Measurements from ENCODE around the gene SLC2A13. TPM values are rescaled to one million over a fixed set of nuclear protein-coding genes. Genes with fewer than 3 reads are reported as not detected.
A peak's percentile ranks its signal among the peaks of the same experiment; 100 is the strongest.

Gene SLC2A13
- total and polyA plus RNA-seq, 4 donors, result 1.9 to 20.2 (median 6.9) TPM

DNA sequence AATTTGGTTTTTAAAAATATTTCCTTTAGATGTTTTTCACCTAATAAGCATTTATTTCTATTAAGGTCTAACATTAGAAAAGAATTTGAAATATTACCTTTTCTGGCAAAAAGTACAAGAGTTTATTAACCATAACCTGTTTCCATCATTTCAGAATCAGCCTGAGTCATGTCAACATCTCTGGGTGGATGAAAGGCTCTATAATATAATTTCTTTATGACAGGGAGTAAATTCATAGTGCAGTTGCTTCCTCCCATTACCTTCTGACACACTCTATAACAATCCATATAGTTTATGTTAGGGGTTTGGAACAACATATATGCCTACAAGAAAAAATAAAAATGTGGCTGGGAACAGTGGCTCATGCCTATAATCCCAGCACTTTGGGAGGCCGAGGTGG is 134.5 kb downstream of the SLC2A13 start:
- Histone ChIP-seq H3K36me3 (ENCODE audit: control insufficient read depth in 4 of 4, insufficient read depth in 3 of 4, low read depth in 1 of 4, low read length in 3 of 4) (no peaks in the 10 kb centered on the region), H3K27me3 (ENCODE audit: control insufficient read depth in 4 of 4, insufficient read depth in 4 of 4, low read length in 3 of 4) (no peaks in the 10 kb centered on the region), H3K9ac (ENCODE audit: low read depth in 1 of 2, low read length in 2 of 2) (no peak overlapping the region), H3K4me1 (ENCODE audit: control insufficient read depth in 4 of 4, insufficient read depth in 4 of 4, low read length in 3 of 4) (no peaks in the 10 kb centered on the region), H3K9me3 (ENCODE audit: control insufficient read depth in 4 of 4, low read length in 3 of 4) (no peaks in the 10 kb centered on the region), H3K4me3 (ENCODE audit: low read depth in 1 of 3, low read length in 3 of 3) (no peak overlapping the region), H3K27ac (ENCODE audit: low read depth in 1 of 2, low read length in 2 of 2) (no peak overlapping the region)
- no peak for DNase-seq (ENCODE audit: low spot score)
- TF ChIP-seq, protein P1, sequence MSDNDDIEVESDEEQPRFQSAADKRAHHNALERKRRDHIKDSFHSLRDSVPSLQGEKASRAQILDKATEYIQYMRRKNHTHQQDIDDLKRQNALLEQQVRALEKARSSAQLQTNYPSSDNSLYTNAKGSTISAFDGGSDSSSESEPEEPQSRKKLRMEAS (IDR thresholded peaks at IDR 0.05), result no peak
- WGBS, result 83% methylated on average over 1 of the region's 1 CpG

DNA sequence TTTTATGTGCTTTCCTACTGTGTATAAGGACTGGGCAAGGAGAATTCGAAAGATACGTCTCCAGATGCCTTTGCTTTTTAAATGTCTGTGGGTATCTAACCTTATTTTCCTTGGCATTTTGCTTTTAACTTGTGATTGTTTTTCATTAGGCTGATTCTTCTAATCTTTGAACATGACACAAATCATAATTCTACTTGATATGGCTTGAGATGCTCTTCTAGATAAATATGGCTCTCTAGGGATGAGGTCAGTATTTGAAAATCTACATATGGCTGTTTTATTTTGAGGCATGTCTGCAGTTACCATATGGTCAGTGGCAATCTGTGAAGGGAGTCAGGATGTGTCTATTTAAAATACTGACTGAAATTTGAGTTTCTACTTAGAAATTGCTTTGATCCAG is 139.2 kb downstream of the SLC2A13 start:
- Histone ChIP-seq H3K9me3 (ENCODE audit: control insufficient read depth in 4 of 4, low read length in 3 of 4) (no peaks in the 10 kb centered on the region), H3K27ac (ENCODE audit: low read depth in 1 of 2, low read length in 2 of 2) (no peak overlapping the region), H3K4me3 (ENCODE audit: low read depth in 1 of 3, low read length in 3 of 3) (no peak overlapping the region), H3K36me3 (ENCODE audit: control insufficient read depth in 4 of 4, insufficient read depth in 3 of 4, low read depth in 1 of 4, low read length in 3 of 4) (no peaks in the 10 kb centered on the region), H3K9ac (ENCODE audit: low read depth in 1 of 2, low read length in 2 of 2) (no peak overlapping the region), H3K4me1 (ENCODE audit: control insufficient read depth in 4 of 4, insufficient read depth in 4 of 4, low read length in 3 of 4) (peaks cover 0 to 3% (median 0%) of the 10 kb centered on the region in 4 donors), H3K27me3 (ENCODE audit: control insufficient read depth in 4 of 4, insufficient read depth in 4 of 4, low read length in 3 of 4) (no peaks in the 10 kb centered on the region)
- WGBS, result 89% methylated on average over 2 of the region's 2 CpGs
- TF ChIP-seq EGR1 (IDR thresholded peaks at IDR 0.05; ENCODE audit: low read depth in 2 of 2) (no peak), YY1 (IDR thresholded peaks at IDR 0.05) (no peak), GABPA (IDR thresholded peaks at IDR 0.05 in 1 of 2, conservative IDR thresholded peaks at IDR 0.05 in 1 of 2) (no peak), HNF4G (IDR thresholded peaks at IDR 0.05) (no peak), TAF1 (conservative IDR thresholded peaks at IDR 0.05) (no peak), FOXA2 (IDR thresholded peaks at IDR 0.05) (no peak), JUND (IDR thresholded peaks at IDR 0.05) (no peak), SP1 (IDR thresholded peaks at IDR 0.05) (no peak)
- TF ChIP-seq, protein P2, sequence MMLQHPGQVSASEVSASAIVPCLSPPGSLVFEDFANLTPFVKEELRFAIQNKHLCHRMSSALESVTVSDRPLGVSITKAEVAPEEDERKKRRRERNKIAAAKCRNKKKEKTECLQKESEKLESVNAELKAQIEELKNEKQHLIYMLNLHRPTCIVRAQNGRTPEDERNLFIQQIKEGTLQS (IDR thresholded peaks at IDR 0.05), result no peak
- TF ChIP-seq, protein P1 (IDR thresholded peaks at IDR 0.05), result no peak
- TF ChIP-seq, protein P3, sequence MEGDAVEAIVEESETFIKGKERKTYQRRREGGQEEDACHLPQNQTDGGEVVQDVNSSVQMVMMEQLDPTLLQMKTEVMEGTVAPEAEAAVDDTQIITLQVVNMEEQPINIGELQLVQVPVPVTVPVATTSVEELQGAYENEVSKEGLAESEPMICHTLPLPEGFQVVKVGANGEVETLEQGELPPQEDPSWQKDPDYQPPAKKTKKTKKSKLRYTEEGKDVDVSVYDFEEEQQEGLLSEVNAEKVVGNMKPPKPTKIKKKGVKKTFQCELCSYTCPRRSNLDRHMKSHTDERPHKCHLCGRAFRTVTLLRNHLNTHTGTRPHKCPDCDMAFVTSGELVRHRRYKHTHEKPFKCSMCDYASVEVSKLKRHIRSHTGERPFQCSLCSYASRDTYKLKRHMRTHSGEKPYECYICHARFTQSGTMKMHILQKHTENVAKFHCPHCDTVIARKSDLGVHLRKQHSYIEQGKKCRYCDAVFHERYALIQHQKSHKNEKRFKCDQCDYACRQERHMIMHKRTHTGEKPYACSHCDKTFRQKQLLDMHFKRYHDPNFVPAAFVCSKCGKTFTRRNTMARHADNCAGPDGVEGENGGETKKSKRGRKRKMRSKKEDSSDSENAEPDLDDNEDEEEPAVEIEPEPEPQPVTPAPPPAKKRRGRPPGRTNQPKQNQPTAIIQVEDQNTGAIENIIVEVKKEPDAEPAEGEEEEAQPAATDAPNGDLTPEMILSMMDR (IDR thresholded peaks at IDR 0.05; ENCODE audit: low read depth, low read length, missing input control), result no peak
- no peak for DNase-seq (ENCODE audit: low spot score)

DNA sequence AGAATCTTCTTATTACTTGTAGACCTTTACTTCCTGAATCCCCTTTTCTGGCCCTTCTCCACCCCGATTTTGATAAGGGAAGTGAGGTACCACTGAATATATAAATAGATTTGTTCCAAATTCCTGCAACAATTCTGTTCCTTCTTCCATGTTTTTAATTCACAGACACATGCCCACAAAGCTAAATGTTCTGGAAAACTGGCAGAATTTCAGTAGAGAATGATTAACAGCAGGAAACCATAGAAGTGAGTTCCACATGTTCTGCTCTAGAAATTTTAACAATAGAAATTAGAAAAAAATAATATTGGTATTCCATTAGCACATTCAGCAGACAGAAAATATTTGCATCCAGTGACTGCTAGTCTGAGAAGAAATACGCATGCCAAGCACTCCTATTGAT is 139.6 kb downstream of the SLC2A13 start:
- Histone ChIP-seq H3K27ac (ENCODE audit: low read depth in 1 of 2, low read length in 2 of 2) (no peak overlapping the region), H3K27me3 (ENCODE audit: control insufficient read depth in 4 of 4, insufficient read depth in 4 of 4, low read length in 3 of 4) (no peaks in the 10 kb centered on the region), H3K4me3 (ENCODE audit: low read depth in 1 of 3, low read length in 3 of 3) (no peak overlapping the region), H3K9me3 (ENCODE audit: control insufficient read depth in 4 of 4, low read length in 3 of 4) (no peaks in the 10 kb centered on the region), H3K36me3 (ENCODE audit: control insufficient read depth in 4 of 4, insufficient read depth in 3 of 4, low read depth in 1 of 4, low read length in 3 of 4) (no peaks in the 10 kb centered on the region), H3K4me1 (ENCODE audit: control insufficient read depth in 4 of 4, insufficient read depth in 4 of 4, low read length in 3 of 4) (peaks cover 0 to 3% (median 0%) of the 10 kb centered on the region in 4 donors), H3K9ac (ENCODE audit: low read depth in 1 of 2, low read length in 2 of 2) (no peak overlapping the region)
- 81% methylated on average over 2 of the region's 2 CpGs for WGBS
- TF ChIP-seq JUND (IDR thresholded peaks at IDR 0.05) (no peak), RAD21 (IDR thresholded peaks at IDR 0.05) (peak in 1 of 2 donors; percentile 10)
- TF ChIP-seq, protein P4, sequence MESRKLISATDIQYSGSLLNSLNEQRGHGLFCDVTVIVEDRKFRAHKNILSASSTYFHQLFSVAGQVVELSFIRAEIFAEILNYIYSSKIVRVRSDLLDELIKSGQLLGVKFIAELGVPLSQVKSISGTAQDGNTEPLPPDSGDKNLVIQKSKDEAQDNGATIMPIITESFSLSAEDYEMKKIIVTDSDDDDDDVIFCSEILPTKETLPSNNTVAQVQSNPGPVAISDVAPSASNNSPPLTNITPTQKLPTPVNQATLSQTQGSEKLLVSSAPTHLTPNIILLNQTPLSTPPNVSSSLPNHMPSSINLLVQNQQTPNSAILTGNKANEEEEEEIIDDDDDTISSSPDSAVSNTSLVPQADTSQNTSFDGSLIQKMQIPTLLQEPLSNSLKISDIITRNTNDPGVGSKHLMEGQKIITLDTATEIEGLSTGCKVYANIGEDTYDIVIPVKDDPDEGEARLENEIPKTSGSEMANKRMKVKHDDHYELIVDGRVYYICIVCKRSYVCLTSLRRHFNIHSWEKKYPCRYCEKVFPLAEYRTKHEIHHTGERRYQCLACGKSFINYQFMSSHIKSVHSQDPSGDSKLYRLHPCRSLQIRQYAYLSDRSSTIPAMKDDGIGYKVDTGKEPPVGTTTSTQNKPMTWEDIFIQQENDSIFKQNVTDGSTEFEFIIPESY (IDR thresholded peaks at IDR 0.05), result no peak
- no peak for DNase-seq (ENCODE audit: low spot score)
